ENCODE data around the gene GIGYF2. TPM values are rescaled to one million over a fixed set of nuclear protein-coding genes. Genes with fewer than 3 reads are reported as not detected.

GIGYF2 gene
- total and polyA plus RNA-seq, 9 donors, result 26.4 to 49.4 (median 42.0) TPM

DNA sequence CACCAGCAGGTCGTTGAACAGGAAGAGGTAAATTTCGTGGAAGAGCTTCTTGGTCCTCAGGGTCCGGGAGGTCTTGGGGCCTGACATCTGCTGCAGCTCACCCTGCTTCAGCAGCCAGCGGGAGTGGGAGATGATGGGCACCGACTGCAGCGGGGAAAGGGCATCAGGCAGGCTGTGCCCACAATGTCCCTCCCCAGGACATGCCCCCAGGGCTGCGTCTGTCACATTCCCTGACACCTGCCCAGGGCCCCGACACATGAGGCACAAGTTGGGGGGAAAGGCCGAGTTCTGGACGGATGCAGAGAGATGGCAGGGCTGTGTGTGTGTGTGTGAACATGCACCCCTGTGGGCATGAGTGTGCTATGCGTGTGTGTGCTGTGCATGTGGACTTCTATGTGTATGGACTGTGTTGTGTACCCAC, 186.9 kb downstream of the GIGYF2 start:
- Histone ChIP-seq H3K27me3 (ENCODE audit: control insufficient read depth, insufficient read depth, low read length) (peaks cover 6% of the 10 kb centered on the region), H3K4me1 (ENCODE audit: control insufficient read depth, insufficient read depth, low read length) (no peaks in the 10 kb centered on the region), H3K4me3 (ENCODE audit: low read length) (no peak overlapping the region), H3K36me3 (ENCODE audit: control insufficient read depth, insufficient read depth, low read length) (no peaks in the 10 kb centered on the region), H3K27ac (ENCODE audit: low read length) (no peak overlapping the region), H3K9me3 (replicated peaks; ENCODE audit: control insufficient read depth, low read depth, low read length) (no peaks in the 10 kb centered on the region)
- WGBS (ENCODE audit: insufficient coverage), result 65% methylated on average over 10 of the region's 11 CpGs
- no peak for DNase-seq

DNA sequence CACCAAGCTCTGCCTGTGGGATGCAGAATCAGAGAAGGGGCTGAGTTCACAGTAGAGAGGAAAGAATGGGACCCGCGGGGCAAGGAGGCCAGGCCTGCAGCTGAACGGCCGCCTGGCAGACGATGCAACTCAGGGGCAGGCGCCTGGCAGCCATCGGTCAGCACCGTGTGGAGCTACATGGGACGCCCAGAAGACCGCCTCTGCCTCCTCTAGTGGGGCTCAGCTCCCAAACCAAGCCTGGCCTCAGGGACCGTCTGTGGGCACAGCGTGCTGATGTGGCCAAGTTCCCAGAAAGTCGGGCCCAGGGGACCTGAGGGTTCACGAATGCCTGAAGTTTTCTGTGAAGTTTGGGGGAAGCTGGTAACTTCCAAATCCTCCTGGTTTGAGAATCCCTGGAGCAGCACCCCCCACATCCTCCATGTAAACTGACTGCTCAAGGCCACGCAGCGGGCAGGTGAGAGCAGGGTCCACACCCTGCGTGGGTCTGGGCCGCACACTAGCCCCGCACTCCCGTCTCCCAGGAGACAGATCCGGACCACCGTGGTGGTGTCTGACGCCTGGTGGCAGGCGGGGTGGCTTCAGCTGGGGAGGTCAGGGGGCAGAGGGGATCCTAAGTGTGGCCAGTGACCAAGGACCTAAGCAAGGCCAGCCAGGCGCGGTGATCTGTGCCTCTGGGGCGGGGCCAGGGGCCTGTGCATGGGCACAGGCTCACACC, 187.6 kb downstream of the GIGYF2 start:
- WGBS (ENCODE audit: insufficient coverage), result 74% methylated on average over 23 of the region's 27 CpGs
- H3K27me3 ChIP-seq (ENCODE audit: control insufficient read depth, insufficient read depth, low read length), result peaks cover 6% of the 10 kb centered on the region
- H3K27ac ChIP-seq (ENCODE audit: low read length), result no peak overlapping the region
- H3K9me3 ChIP-seq (replicated peaks; ENCODE audit: control insufficient read depth, low read depth, low read length), result no peaks in the 10 kb centered on the region
- H3K36me3 ChIP-seq (ENCODE audit: control insufficient read depth, insufficient read depth, low read length), result no peaks in the 10 kb centered on the region
- no peak for DNase-seq
- no peaks in the 10 kb centered on the region for H3K4me1 ChIP-seq (ENCODE audit: control insufficient read depth, insufficient read depth, low read length)
- no peak overlapping the region for H3K4me3 ChIP-seq (ENCODE audit: low read length)

DNA sequence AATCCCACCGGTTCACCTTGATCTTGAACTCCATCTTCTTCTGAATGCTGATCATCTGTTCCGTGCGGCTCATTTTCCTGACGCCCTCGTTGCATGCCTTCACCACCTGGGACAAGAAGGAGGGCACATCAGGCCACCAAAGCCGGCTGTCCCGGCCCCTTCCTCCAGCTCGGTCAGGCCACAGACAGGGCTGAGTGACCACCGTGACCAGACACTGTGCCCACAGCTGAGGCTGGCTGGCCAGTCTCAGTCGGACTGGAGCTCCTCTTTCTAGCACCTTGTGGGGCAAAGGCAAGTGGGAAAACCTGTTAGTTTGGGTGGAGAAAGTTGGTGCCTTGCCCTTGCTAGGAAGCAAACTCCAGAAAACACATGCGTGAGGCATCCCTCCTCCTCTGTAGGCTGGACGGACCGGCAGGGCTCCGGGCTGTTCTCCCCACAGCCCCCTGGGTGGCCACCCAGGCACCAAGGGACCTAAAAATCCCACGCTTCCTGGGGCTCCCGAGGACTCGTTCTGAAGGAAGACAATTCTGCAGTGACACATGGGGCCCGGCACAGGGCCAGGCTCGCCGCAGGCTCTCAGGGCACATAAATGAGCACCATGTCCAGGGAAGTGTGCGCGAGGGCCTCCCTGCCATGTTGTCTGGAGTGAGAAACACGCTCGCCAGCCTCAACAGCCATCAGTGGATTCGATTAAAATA, 188.3 kb downstream of the GIGYF2 start:
- no peak for DNase-seq

DNA sequence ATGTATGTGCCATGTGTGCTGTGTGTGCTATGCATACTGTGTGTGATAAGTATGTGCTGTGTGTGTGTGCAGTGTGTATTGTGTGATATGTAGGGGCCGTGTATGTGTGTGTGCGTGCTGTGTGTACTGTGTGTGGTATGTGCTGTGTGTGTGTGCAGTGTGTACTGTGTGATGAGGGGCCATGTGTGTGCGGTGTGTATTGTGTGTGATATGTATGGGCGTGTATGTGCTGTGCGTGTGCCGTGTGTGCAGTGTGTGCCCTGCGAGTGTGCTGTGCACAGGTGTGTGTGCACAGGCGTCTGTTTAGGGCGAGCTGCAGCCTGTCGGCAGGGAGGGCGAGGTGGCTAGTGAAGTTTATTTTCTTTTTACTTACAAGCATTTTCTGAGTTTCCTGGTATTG, 189.0 kb downstream of the GIGYF2 start:
- H3K4me1 ChIP-seq (ENCODE audit: control insufficient read depth, insufficient read depth, low read length), result peaks cover 6% of the 10 kb centered on the region
- no peak for DNase-seq
- WGBS (ENCODE audit: insufficient coverage), result 97% methylated on average over 5 of the region's 11 CpGs
- H3K36me3 ChIP-seq (ENCODE audit: control insufficient read depth, insufficient read depth, low read length), result no peaks in the 10 kb centered on the region
- no peak overlapping the region for H3K27ac ChIP-seq (ENCODE audit: low read length)
- H3K4me3 ChIP-seq (ENCODE audit: low read length), result no peak overlapping the region
- no peaks in the 10 kb centered on the region for H3K9me3 ChIP-seq (replicated peaks; ENCODE audit: control insufficient read depth, low read depth, low read length)
- peaks cover 10% of the 10 kb centered on the region for H3K27me3 ChIP-seq (ENCODE audit: control insufficient read depth, insufficient read depth, low read length)

More for the DNA sequence above, 188.3 kb downstream of the GIGYF2 start:
- 75% methylated on average over 24 of the region's 25 CpGs for WGBS (ENCODE audit: insufficient coverage)
- no peaks in the 10 kb centered on the region for H3K4me1 ChIP-seq (ENCODE audit: control insufficient read depth, insufficient read depth, low read length)
- H3K4me3 ChIP-seq (ENCODE audit: low read length), result no peak overlapping the region
- no peaks in the 10 kb centered on the region for H3K36me3 ChIP-seq (ENCODE audit: control insufficient read depth, insufficient read depth, low read length)
- H3K27ac ChIP-seq (ENCODE audit: low read length), result no peak overlapping the region
- peaks cover 6% of the 10 kb centered on the region for H3K27me3 ChIP-seq (ENCODE audit: control insufficient read depth, insufficient read depth, low read length)
- H3K9me3 ChIP-seq (replicated peaks; ENCODE audit: control insufficient read depth, low read depth, low read length), result no peaks in the 10 kb centered on the region

DNA sequence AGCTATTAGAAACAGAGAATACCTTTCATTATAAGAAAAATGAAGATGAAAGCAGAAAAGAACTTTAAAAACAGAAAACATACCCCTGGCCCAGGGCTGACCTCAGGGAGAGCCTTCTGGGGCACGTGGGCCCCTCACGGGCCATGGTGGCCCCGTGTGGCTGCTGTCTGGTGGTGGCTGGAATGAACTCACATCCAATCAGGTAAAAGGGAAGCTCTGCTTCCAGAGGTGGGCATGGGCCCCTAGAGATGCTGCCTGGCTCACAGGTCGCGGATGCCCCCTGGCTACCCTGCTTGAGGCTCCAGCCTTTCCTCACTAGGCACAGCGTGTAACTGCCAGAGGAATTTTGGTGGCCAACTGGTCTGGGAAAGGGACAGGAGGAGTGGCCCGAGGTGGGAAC, 189.5 kb downstream of the GIGYF2 start:
- Histone ChIP-seq H3K9me3 (replicated peaks; ENCODE audit: control insufficient read depth, low read depth, low read length) (no peaks in the 10 kb centered on the region), H3K36me3 (ENCODE audit: control insufficient read depth, insufficient read depth, low read length) (no peaks in the 10 kb centered on the region), H3K4me3 (ENCODE audit: low read length) (no peak overlapping the region), H3K27ac (ENCODE audit: low read length) (no peak overlapping the region), H3K27me3 (ENCODE audit: control insufficient read depth, insufficient read depth, low read length) (peaks cover 10% of the 10 kb centered on the region), H3K4me1 (ENCODE audit: control insufficient read depth, insufficient read depth, low read length) (peaks cover 10% of the 10 kb centered on the region)
- 74% methylated on average over 6 of the region's 7 CpGs for WGBS (ENCODE audit: insufficient coverage)
- no peak for DNase-seq

DNA sequence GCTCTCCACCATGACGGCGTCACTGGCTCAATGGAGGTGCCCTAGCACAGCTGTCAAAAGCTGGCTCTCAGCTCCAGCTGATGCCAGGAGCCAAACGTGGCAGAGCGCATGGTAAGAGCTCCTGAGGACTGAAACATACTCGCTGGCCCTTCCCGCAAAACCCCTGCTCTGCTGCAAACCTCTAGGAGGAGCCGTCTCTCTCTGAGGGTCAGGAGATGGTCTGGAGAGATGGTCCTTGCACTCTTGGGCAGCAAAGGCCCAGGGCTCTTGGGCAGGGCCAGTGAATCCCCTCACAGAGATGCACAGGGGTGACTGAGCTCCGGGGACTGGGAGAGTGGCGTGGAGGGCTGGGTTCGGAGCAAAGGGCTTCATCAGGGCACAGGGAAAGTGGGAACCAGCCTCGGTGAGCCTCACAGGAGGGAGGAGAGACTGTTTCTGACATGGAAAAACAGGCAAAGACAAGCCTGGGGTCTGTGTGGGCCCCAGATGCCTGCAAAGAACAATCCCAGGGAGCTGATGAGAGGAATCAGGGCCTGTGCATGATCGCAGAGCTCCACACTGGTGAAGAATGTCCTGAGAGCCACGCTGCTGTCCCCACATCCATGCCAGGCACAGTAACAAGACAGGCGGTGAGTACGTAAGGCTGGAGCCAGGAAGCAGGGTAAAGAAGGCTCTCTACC, 190.2 kb downstream of the GIGYF2 start:
- Histone ChIP-seq H3K4me1 (ENCODE audit: control insufficient read depth, insufficient read depth, low read length) (peaks cover 15% of the 10 kb centered on the region), H3K27me3 (ENCODE audit: control insufficient read depth, insufficient read depth, low read length) (peaks cover 10% of the 10 kb centered on the region), H3K27ac (ENCODE audit: low read length) (no peak overlapping the region), H3K9me3 (replicated peaks; ENCODE audit: control insufficient read depth, low read depth, low read length) (no peaks in the 10 kb centered on the region), H3K4me3 (ENCODE audit: low read length) (no peak overlapping the region), H3K36me3 (ENCODE audit: control insufficient read depth, insufficient read depth, low read length) (no peaks in the 10 kb centered on the region)
- no peak for DNase-seq
- WGBS (ENCODE audit: insufficient coverage), result 82% methylated on average over 15 of the region's 15 CpGs

DNA sequence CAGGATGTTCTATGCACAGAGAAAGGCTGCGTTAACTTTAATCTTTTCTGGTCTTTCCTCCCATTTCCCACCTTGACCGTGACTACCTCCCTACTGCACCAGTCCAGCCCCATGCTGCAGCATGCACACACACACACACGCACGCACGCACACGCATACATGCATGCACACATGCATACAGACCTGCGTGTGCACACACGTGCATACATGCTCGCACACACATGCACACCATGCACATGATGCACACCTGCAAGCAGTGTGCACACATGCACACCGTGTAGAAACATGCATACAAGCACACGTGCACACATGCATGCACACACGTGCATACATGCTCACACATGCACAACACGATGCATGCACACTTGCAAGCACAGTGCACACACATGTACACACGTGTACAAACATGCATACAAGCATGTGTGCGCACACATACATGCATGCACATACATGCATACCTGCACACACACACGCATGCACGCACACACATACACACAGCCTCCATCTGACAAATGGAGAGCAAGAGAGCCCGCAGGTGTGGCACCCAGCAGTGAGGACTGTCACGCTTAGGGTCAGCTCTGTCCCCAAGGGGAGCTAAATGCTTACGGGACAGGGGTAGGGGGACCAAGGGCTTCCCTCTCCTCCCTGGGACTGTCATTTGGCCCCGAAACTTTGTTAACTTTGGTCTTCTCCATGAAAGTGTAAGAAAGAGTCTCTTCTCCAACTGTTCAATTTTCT, 191.1 kb downstream of the GIGYF2 start:
- Histone ChIP-seq H3K27me3 (ENCODE audit: control insufficient read depth, insufficient read depth, low read length) (peaks cover 10% of the 10 kb centered on the region), H3K4me3 (ENCODE audit: low read length) (no peak overlapping the region), H3K36me3 (ENCODE audit: control insufficient read depth, insufficient read depth, low read length) (no peaks in the 10 kb centered on the region), H3K27ac (ENCODE audit: low read length) (no peak overlapping the region), H3K4me1 (ENCODE audit: control insufficient read depth, insufficient read depth, low read length) (peaks cover 15% of the 10 kb centered on the region), H3K9me3 (replicated peaks; ENCODE audit: control insufficient read depth, low read depth, low read length) (no peaks in the 10 kb centered on the region)
- no peak for DNase-seq
- WGBS (ENCODE audit: insufficient coverage), result 84% methylated on average over 19 of the region's 21 CpGs

DNA sequence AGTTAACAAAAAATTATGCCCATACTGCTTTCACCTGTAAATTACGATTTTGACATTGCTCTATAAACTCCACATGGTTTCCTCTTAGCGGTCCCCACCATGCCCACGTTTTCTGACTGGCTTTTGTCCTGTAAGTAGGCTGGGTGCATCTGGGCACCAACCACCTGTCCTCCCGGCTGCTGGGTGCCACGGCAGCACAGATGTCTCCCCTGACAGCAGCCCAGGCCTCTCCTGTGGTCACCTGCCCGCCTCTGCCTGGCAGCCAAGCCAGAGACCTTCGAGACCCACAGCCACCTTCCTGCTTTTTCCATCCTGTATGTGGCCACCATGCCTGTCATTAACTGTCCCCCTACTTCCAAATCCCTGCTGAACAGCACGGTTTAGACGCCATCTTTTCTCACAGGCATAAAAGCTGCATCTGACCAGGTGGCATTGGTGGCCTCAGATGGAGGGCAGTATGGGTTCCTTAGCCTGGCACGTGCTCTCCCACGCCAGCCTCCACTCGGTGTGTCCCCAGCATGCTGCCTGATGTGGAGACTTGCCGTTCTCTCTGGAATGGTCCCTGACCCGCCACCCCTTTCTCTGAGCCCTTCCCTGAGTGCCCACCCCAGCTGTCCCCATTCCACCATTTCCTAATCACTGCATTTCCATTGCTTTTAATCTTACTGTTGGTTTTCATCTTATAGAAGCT, 191.9 kb downstream of the GIGYF2 start:
- no peak overlapping the region for H3K4me3 ChIP-seq (ENCODE audit: low read length)
- H3K27me3 ChIP-seq (ENCODE audit: control insufficient read depth, insufficient read depth, low read length), result peaks cover 10% of the 10 kb centered on the region
- 84% methylated on average over 10 of the region's 14 CpGs for WGBS (ENCODE audit: insufficient coverage)

DNA sequence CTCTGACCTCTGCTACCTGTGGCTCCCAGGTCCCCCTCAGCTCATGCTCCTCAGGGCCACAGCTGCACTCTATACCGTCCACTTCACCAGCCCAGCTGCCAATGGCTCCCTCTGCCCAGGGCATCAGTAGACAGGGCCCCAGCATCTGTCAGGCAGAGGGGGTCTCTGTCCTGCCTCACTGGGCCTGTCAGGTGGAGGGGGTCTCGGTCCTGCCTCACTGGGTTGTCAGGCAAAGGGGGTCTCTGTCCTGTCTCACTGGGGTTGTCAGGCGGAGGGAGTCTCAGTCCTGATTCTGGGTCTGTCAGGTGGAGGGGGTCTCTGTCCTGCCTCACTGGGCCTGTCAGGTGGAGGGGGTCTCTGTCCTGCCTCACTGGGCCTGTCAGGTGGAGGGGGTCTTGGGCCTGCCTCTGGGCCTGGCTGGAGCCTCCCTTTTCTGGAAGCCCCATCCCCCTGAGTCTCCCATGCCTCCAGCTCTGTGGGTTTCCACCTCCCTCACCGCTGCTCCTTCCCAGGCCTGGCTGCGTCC, 192.8 kb downstream of the GIGYF2 start:
- Histone ChIP-seq H3K36me3 (ENCODE audit: control insufficient read depth, insufficient read depth, low read length) (no peaks in the 10 kb centered on the region), H3K9me3 (replicated peaks; ENCODE audit: control insufficient read depth, low read depth, low read length) (no peaks in the 10 kb centered on the region), H3K27ac (ENCODE audit: low read length) (no peak overlapping the region), H3K27me3 (ENCODE audit: control insufficient read depth, insufficient read depth, low read length) (peaks cover 10% of the 10 kb centered on the region), H3K4me3 (ENCODE audit: low read length) (no peak overlapping the region), H3K4me1 (ENCODE audit: control insufficient read depth, insufficient read depth, low read length) (peaks cover 15% of the 10 kb centered on the region)
- no peak for DNase-seq
- WGBS (ENCODE audit: insufficient coverage), result 75% methylated on average over 5 of the region's 5 CpGs

More for the DNA sequence above, 191.9 kb downstream of the GIGYF2 start:
- H3K27ac ChIP-seq (ENCODE audit: low read length), result no peak overlapping the region
- peaks cover 15% of the 10 kb centered on the region for H3K4me1 ChIP-seq (ENCODE audit: control insufficient read depth, insufficient read depth, low read length)
- no peak for DNase-seq
- no peaks in the 10 kb centered on the region for H3K36me3 ChIP-seq (ENCODE audit: control insufficient read depth, insufficient read depth, low read length)
- no peaks in the 10 kb centered on the region for H3K9me3 ChIP-seq (replicated peaks; ENCODE audit: control insufficient read depth, low read depth, low read length)
